GM21367 (cell line): Measurements from ENCODE around the gene HBEGF.

ENCODE experiments used
- ATAC-seq: cut with Tn5 transposase; IDR thresholded peaks from one replicate; pipeline ENCODE4 v1.9.1; 2021; ENCODE audit not compliant: unreplicated experiment

Gene HBEGF

DNA sequence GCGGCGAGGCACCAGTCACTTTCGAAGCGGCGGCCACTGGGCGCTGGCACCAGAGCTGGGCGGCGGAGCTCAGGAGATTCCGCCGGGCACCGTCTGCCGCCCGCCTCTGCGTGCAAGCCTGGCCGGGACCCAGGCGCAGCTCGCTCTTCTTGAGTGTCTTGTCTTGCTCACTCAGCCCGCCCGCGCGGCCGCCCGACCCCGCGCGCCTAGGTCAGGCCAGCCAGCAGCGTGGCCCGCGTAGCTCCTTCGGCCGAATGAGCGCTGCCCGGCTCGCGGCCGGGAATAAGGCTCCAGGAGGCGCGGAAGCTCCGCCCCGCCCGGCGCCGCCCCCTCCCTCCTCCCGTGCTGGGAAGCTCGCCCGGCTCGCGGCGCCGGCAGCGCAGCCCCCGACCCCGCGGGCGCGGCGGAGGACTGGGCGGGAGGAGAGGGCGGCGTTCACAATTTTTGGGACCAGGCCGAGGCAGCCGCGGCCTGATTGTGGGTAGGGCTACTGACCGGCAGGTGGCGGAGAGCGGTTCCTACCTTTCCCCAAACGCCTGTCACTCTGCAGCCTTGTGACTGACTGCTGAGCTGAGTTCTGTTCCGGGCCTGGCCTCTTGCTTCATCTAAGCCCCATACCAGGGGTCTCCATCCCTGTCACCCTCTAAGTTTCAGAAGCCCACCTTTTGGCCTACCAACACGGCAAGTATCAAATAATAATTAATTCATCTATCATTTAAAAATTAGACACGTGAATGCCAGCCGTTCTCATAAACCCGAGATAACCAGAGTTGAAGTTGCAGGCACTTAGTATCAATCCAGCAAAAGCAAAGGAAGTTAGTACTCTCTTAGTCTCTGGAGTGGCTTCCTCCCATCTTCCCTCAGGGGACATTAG, at the start of gene HBEGF:
TSS of gene HBEGF (minus strand) at position 256 of the 874 bp plus-strand sequence. CDS start 275 bp downstream, outside the sequence.
- ATAC-seq = peak; percentile 80

DNA sequence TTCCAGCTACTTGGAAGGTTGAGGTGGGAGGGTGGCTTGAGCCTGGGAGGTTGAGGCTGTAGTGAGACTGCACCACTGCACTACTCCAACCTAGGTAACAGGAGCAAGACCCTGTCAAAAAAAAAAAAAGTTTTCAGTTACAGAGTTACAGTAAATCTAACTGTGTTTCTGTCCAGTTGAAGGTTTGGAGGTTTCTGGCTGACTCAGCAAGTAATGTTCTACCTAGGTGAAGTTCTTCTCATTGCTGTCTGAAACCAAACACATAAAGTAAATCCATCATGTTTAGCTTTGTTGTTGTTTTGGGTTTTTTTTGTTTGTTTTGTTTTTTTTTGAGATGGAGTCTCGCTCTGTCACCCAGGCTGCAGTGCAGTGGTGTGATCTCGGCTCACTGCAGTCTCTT, 47.3 kb upstream of the HBEGF start:
- no peak for ATAC-seq

DNA sequence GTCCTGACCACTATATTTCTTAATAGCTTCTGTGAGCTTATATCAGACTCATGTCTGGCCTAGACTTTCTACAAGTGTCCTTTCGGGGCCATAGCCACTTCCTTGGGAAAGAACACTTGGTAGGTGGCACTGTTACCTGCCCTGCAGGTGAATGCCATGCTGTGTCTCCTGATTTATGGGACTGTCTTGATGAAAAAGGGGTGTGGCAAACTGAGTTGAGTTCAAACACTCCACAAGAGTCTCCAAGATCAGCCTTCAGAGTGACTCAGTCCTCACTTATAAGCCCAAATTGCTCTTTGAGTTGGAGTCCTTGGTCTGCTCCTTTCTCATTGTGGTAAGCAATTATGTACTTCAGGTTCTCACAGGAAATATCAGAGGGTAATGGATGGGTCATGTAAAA, 45.3 kb upstream of the HBEGF start:
- ATAC-seq = no peak

GRCh38 chr5:140391312-140391711, 44.9 kb upstream of the HBEGF start:
- ATAC-seq = no peak

GRCh38 chr5:140388052-140388451, 41.6 kb upstream of the HBEGF start:
- no peak for ATAC-seq

GRCh38 chr5:140383300-140383699, 36.9 kb upstream of the HBEGF start:
- ATAC-seq = no peak

DNA sequence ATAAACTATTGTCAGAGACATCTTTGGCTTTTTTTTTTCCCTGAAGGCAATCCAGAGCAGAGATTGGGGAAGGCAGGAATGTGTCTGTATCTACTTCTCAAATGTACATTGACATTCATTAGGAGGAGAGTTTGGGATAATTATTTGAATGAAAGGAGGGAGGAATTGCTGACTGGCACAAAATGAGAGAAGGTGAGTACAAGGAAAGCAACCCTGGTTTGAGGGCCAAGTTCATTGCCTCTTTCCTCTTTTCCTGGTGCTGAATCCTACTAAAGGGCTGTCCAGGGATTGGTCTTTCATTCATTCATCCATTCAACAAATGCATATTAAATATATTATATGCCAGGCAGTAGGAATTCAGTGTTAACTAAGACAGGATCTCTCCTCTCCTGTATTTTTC, 36.5 kb upstream of the HBEGF start:
- no peak for ATAC-seq

DNA sequence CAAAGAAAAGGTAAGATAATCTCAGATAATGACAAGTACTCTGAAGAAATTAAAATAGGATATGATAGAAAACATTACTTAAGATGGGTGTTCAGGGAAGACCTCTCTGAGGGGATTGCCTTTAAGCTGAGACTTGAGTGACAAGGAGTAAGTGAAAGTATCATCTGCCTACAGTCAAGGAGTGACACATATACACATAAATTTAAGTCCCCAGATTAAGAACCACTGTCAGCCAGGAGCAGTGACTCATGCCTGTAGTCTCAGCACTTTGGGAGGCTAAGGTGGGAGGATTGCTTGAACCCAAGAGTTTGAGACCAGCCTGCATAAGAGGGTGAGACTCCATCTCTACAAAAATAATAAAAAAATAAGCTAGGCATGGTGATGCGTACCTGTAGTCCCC, 35.6 kb upstream of the HBEGF start:
- ATAC-seq = no peak

DNA sequence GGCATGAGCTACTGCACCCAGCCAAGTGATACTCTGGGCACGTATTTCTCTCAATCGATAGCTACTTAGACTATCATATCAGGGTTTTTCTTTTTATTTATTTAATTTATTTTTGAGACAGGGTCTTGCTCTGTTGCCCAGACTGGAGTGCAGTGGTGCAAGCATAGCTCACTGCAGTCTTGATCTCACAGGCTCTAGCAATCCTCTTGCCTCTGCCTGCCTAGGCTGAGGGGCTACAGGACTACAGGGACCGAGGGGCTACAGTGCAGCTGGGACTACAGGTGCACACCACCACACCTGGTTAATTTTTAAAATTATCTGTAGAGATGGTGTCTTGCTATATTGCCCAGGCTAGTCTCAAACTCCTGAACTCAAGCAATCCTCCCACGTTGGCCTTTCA, 34.9 kb upstream of the HBEGF start:
- no peak for ATAC-seq

GRCh38 chr5:140372971-140373487, 26.6 kb upstream of the HBEGF start:
- no peak for ATAC-seq

DNA sequence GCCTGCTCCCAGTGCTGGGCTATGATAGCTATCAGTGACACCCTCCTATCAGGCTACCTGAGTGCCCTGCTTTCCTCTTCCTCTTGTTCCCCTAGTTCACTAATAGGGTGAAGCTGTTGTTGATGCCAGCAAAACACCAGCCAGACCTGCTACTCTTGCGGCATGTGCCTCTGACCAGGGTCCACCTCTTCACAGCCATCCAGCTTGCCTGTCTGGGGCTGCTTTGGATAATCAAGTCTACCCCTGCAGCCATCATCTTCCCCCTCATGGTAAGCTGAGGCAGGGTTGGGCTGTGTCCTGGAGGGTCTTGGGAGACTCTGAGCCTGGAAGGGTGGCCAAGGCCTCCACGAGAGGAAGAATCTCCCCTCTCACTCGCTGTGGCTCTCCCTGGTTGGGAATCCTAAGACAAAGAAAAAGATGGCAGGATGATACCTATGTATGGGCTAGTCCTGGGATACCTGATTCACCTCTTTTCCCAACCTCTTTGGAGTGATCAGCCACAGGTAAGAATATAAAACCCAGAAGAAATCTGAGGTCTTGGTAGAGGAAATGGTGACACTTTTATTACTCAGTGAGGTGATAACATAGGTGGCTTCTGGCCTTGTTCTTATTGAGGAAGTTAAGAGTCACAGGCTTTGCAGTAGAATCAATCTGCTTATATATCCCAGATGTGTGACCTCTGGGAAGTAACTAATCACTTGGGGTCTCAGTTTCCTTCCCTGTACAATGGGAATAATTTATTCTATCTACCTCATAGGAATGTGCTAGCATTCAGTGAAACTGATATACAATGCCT, 25.2 kb upstream of the HBEGF start:
- no peak for ATAC-seq

DNA sequence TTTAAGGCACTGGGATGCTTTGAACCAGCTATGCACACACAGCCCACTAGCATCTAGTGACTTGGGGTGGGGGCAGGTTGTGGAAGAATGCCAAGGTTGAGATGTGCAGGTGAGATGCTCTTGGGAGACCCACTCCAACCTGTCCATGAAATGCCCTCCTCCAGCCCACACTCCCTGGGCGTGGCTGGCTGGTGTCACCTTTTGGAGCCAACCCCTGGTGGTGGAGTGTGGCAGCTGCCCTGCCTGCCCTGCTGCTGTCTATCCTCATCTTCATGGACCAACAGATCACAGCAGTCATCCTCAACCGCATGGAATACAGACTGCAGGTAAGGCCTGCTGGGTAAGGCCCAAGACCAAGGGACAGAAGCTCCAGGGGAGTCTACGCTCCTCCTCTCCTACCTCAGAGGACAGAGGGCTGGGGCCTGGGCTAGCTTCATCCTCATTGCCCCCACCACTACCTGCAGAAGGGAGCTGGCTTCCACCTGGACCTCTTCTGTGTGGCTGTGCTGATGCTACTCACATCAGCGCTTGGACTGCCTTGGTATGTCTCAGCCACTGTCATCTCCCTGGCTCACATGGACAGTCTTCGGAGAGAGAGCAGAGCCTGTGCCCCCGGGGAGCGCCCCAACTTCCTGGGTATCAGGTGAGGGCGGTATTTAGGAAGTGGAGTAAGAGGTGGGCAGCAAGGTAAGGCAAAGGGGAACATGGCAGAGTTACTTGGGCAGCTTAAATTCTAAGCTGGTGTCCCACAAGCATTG, 21.0 kb upstream of the HBEGF start:
- no peak for ATAC-seq

- no peak for ATAC-seq
Observed at GRCh38 chr5:140366589-140367255, 20.3 kb upstream of the HBEGF start.

GRCh38 chr5:140365941-140366340, 19.5 kb upstream of the HBEGF start:
- ATAC-seq = no peak

GRCh38 chr5:140365282-140365681, 18.9 kb upstream of the HBEGF start:
- ATAC-seq = no peak

- no peak for ATAC-seq
Observed at GRCh38 chr5:140364472-140364765, 18.0 kb upstream of the HBEGF start.

- no peak for ATAC-seq
Observed at GRCh38 chr5:140363631-140364471, 17.4 kb upstream of the HBEGF start.

- peak; percentile 68 for ATAC-seq
Observed at GRCh38 chr5:140362875-140363630, 16.6 kb upstream of the HBEGF start.

DNA sequence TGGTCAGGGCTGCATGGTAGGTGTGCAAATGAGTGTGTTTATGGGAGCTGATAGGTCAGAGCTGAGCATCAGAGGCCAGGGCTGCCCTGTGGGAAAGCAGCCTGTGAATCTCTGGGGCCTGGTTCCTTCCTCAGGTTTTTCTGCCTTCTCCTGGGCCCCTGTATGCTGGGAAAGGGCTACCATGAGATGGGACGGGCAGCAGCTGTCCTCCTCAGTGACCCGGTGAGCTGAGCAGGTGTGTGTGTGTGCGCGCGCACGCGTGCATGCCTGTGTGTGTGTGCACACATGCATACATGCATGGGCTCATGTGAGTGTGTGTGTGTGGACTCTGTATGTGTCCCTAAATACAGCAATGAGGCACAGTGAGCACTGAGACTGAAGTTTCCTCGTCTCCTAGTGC, 15.9 kb upstream of the HBEGF start:
- no peak for ATAC-seq
